PFSK-1 (cell line): Measurements from ENCODE around the gene PTPN23.

Experiments used
- FOXP2 ChIP-seq: optimal IDR thresholded peaks from 2 replicates; pipeline ENCODE3; 2011; ENCODE audit warnings: borderline replicate concordance, control low read depth, inconsistent platforms; ENCODE audit not compliant: insufficient read depth; ENCODE audit errors: extremely low read length, extremely low read depth
- POLR2AphosphoS5 ChIP-seq: IDR thresholded peaks from 2 replicates; pipeline ENCODE4 v1.6.1; 2012; ENCODE audit warnings: low read depth, mild to moderate bottlenecking, control low read depth, low read length, moderate library complexity
- REST ChIP-seq, 2 experiments: IDR thresholded peaks; 2 replicates each; pipeline versions ENCODE4 v1.6.1 to v1.8.0; 2011 to 2012; ENCODE audit warnings: low read depth in 2 of 2, low read length in 2 of 2, control low read depth in 1 of 2, inconsistent platforms in 1 of 2, mild to moderate bottlenecking in 1 of 2, moderate library complexity in 1 of 2; ENCODE audit not compliant: insufficient read depth in 1 of 2
- SIN3A ChIP-seq: IDR thresholded peaks from 2 replicates; pipeline ENCODE4 v1.6.1; 2012; ENCODE audit warnings: mild to moderate bottlenecking, low read length, moderate library complexity, borderline replicate concordance; ENCODE audit not compliant: insufficient read depth
- TAF1 ChIP-seq: IDR thresholded peaks from 2 replicates; pipeline ENCODE4 v1.6.1; 2012; ENCODE audit warnings: low read length, control low read depth, borderline replicate concordance; ENCODE audit not compliant: insufficient read depth

PTPN23 gene

GRCh38 chr3:47367631-47368030 is 13.2 kb upstream of the PTPN23 start:
- TF ChIP-seq POLR2AphosphoS5, result no peak

GRCh38 chr3:47370887-47371697 is 9.7 kb upstream of the PTPN23 start:
- TF ChIP-seq TAF1 (no peak), FOXP2 (no peak), POLR2AphosphoS5 (no peak), REST (IDR thresholded peaks at IDR 0.05; ENCODE audit: insufficient read depth in 1 of 2, low read depth in 2 of 2, low read length in 2 of 2) (no peak), SIN3A (no peak)

GRCh38 chr3:47374587-47374986 is 6.2 kb upstream of the PTPN23 start:
- no peak for TF ChIP-seq TAF1
- no peak for TF ChIP-seq SIN3A
- no peak for TF ChIP-seq POLR2AphosphoS5
- no peak for TF ChIP-seq FOXP2
- no peak for TF ChIP-seq REST (IDR thresholded peaks at IDR 0.05; ENCODE audit: insufficient read depth in 1 of 2, low read depth in 2 of 2, low read length in 2 of 2)

GRCh38 chr3:47376393-47376792 is 4.4 kb upstream of the PTPN23 start:
- TF ChIP-seq SIN3A (no peak), POLR2AphosphoS5 (no peak), TAF1 (no peak), FOXP2 (no peak), REST (IDR thresholded peaks at IDR 0.05; ENCODE audit: insufficient read depth in 1 of 2, low read depth in 2 of 2, low read length in 2 of 2) (no peak)

- TF ChIP-seq SIN3A (no peak), POLR2AphosphoS5 (no peak), REST (IDR thresholded peaks at IDR 0.05; ENCODE audit: insufficient read depth in 1 of 2, low read depth in 2 of 2, low read length in 2 of 2) (no peak), FOXP2 (no peak), TAF1 (no peak)
These were observed 3.6 kb upstream of the PTPN23 start for GRCh38 chr3:47377186-47377585.
